Measurements from ENCODE around the gene SPDYE18.
"Not testable (repeated sequence)": the region's sequence is repeated elsewhere in the genome, so short reads cannot be mapped to it uniquely, and the experiment has no call there.

The SPDYE18 gene

GRCh38 chr7:77006127-77007110, 55.9 kb downstream of the SPDYE18 start:
- DNase-seq (ENCODE audit: low read depth, low spot score), result not testable (repeated sequence)

GRCh38 chr7:77005461-77006057, 56.8 kb downstream of the SPDYE18 start:
- DNase-seq (ENCODE audit: low read depth, low spot score), result not testable (repeated sequence)

GRCh38 chr7:77004151-77004550, 58.2 kb downstream of the SPDYE18 start:
- DNase-seq (ENCODE audit: low read depth, low spot score), result not testable (repeated sequence)

- not testable (repeated sequence) for DNase-seq (ENCODE audit: low read depth, low spot score)
These were observed 59.1 kb downstream of the SPDYE18 start for GRCh38 chr7:77003241-77003640.

GRCh38 chr7:77002678-77003233, 59.6 kb downstream of the SPDYE18 start:
- DNase-seq (ENCODE audit: low read depth, low spot score), result not testable (repeated sequence)

GRCh38 chr7:77002104-77002503, 60.3 kb downstream of the SPDYE18 start:
- DNase-seq (ENCODE audit: low read depth, low spot score), result not testable (repeated sequence)

Data from brain pericyte (primary cell).